ENCODE measurements around the gene EHD1.

EHD1 gene

GRCh38 chr11:64872790-64873488, 5.5 kb downstream of the EHD1 start:
- Histone ChIP-seq H3K27me3 (ENCODE audit: insufficient read depth, poor library complexity, severe bottlenecking) (no peaks in the 10 kb centered on the region), H3K9me3 (ENCODE audit: severe bottlenecking) (no peaks in the 10 kb centered on the region), H3K36me3 (ENCODE audit: low read depth) (peaks cover 70% of the 10 kb centered on the region), H3K4me1 (ENCODE audit: insufficient read depth, poor library complexity, severe bottlenecking) (peaks cover 42% of the 10 kb centered on the region), H3K27ac (ENCODE audit: poor library complexity, severe bottlenecking) (peak overlapping the region; percentile 99), H3K4me3 (ENCODE audit: severe bottlenecking) (no peak overlapping the region)
- TF ChIP-seq, protein P1, sequence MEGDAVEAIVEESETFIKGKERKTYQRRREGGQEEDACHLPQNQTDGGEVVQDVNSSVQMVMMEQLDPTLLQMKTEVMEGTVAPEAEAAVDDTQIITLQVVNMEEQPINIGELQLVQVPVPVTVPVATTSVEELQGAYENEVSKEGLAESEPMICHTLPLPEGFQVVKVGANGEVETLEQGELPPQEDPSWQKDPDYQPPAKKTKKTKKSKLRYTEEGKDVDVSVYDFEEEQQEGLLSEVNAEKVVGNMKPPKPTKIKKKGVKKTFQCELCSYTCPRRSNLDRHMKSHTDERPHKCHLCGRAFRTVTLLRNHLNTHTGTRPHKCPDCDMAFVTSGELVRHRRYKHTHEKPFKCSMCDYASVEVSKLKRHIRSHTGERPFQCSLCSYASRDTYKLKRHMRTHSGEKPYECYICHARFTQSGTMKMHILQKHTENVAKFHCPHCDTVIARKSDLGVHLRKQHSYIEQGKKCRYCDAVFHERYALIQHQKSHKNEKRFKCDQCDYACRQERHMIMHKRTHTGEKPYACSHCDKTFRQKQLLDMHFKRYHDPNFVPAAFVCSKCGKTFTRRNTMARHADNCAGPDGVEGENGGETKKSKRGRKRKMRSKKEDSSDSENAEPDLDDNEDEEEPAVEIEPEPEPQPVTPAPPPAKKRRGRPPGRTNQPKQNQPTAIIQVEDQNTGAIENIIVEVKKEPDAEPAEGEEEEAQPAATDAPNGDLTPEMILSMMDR (IDR thresholded peaks at IDR 0.05; ENCODE audit: poor library complexity, severe bottlenecking) = no peak
- DNase-seq (ENCODE audit: low spot score) (no peak), ATAC-seq (ENCODE audit: low read depth) (no peak)

GRCh38 chr11:64871492-64871891, 6.9 kb downstream of the EHD1 start:
- ATAC-seq (ENCODE audit: low read depth) = no peak
- no peaks in the 10 kb centered on the region for H3K9me3 ChIP-seq (ENCODE audit: severe bottlenecking)
- H3K36me3 ChIP-seq (ENCODE audit: low read depth) = peaks cover 68% of the 10 kb centered on the region
- TF ChIP-seq, protein P1 (IDR thresholded peaks at IDR 0.05; ENCODE audit: poor library complexity, severe bottlenecking) = no peak
- no peak for DNase-seq (ENCODE audit: low spot score)
- H3K4me1 ChIP-seq (ENCODE audit: insufficient read depth, poor library complexity, severe bottlenecking) = peaks cover 47% of the 10 kb centered on the region
- H3K27ac ChIP-seq (ENCODE audit: poor library complexity, severe bottlenecking) = peak overlapping the region; percentile 99
- no peaks in the 10 kb centered on the region for H3K27me3 ChIP-seq (ENCODE audit: insufficient read depth, poor library complexity, severe bottlenecking)
- no peak overlapping the region for H3K4me3 ChIP-seq (ENCODE audit: severe bottlenecking)

DNA sequence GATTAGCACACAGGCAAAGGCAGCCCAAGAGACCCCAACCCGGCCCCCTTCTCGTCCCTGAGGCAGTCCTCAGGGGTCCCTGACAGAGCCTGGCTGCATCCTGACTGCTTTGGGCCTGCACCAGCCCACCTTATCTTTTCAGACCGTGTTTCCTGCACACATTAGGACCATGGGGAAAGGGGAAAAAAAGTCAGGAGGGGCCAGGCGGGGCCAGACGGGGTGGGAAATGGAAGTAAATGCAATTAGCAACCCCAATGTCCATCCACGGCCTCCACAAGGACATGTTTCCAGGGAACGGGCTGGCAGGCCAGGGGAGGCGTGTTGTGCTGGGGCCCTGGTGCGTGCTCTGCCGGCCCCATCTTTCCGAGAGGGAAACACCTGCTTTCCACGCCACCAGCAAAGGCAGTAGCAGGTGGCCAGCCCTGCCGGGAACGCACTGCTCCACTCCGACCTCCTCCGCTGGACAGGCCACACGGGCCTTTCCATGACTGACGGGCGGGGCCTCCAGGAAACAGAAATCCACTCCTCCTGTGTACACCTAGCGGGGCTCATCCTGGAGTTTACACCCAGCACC, 7.4 kb downstream of the EHD1 start:
- TF ChIP-seq, protein P1 (IDR thresholded peaks at IDR 0.05; ENCODE audit: poor library complexity, severe bottlenecking) = no peak
- H3K4me3 ChIP-seq (ENCODE audit: severe bottlenecking) = no peak overlapping the region

GRCh38 chr11:64870176-64870892, 8.1 kb downstream of the EHD1 start:
- Histone ChIP-seq H3K4me1 (ENCODE audit: insufficient read depth, poor library complexity, severe bottlenecking) (peaks cover 55% of the 10 kb centered on the region), H3K27ac (ENCODE audit: poor library complexity, severe bottlenecking) (peak overlapping the region; percentile 99), H3K27me3 (ENCODE audit: insufficient read depth, poor library complexity, severe bottlenecking) (no peaks in the 10 kb centered on the region), H3K9me3 (ENCODE audit: severe bottlenecking) (no peaks in the 10 kb centered on the region), H3K36me3 (ENCODE audit: low read depth) (peaks cover 57% of the 10 kb centered on the region), H3K4me3 (ENCODE audit: severe bottlenecking) (no peak overlapping the region)
- ATAC-seq (ENCODE audit: low read depth) (no peak), DNase-seq (ENCODE audit: low spot score) (no peak)
- TF ChIP-seq, protein P1 (IDR thresholded peaks at IDR 0.05; ENCODE audit: poor library complexity, severe bottlenecking) = no peak

More for the DNA sequence above, 7.4 kb downstream of the EHD1 start:
- Histone ChIP-seq H3K36me3 (ENCODE audit: low read depth) (peaks cover 63% of the 10 kb centered on the region), H3K9me3 (ENCODE audit: severe bottlenecking) (no peaks in the 10 kb centered on the region), H3K4me1 (ENCODE audit: insufficient read depth, poor library complexity, severe bottlenecking) (peaks cover 49% of the 10 kb centered on the region), H3K27me3 (ENCODE audit: insufficient read depth, poor library complexity, severe bottlenecking) (no peaks in the 10 kb centered on the region), H3K27ac (ENCODE audit: poor library complexity, severe bottlenecking) (peak overlapping the region; percentile 99)
- DNase-seq (ENCODE audit: low spot score) = no peak
- ATAC-seq (ENCODE audit: low read depth) = no peak
